A673 (cell line): ENCODE results near the gene ADPRS. TPM values are rescaled to one million over a fixed set of nuclear protein-coding genes. Genes with fewer than 3 reads are reported as not detected.

Source experiments
- BruUV-seq: library from RNA; stranded (reverse); fragments of 400-500 nt; replicated peaks from 2 replicates; lab custom pipeline; 2021; lab: Mats Ljungman, UMichigan
- CTCF ChIA-PET: fragments of 300-600 bp; sonication (Branson Sonifier 250); formaldehyde crosslinking; loops from one replicate; lab custom pipeline; 2022; ENCODE audit warnings: antibody characterized with exemption; lab: Charles Lee
- POLR2A ChIA-PET: fragments of 300-600 bp; sonication (Branson Sonifier 250); formaldehyde crosslinking; loops from one replicate; lab custom pipeline; 2022; ENCODE audit warnings: antibody characterized with exemption; ENCODE audit not compliant: low non-redundant PET; lab: Charles Lee
- DNase-seq: peaks from one replicate; pipeline ENCODE4 v3.0.0-alpha.2; 2015; ENCODE audit warnings: low spot score
- H3K27ac ChIP-seq: fragments of 200-600 bp; sonication (generic); 2 replicates; pipeline ENCODE4 v1.5.1; 2016; ENCODE audit warnings: mixed run types, low read depth, mild to moderate bottlenecking, mixed read lengths, antibody characterized with exemption, low read length; ENCODE audit not compliant: poor library complexity, severe bottlenecking
- H3K27me3 ChIP-seq: fragments of 200-600 bp; sonication (generic); replicated peaks from 2 replicates; pipeline ENCODE4 v1.6.1; 2017; ENCODE audit warnings: mixed run types, low read depth, mild to moderate bottlenecking, mixed read lengths, antibody characterized with exemption, low read length; ENCODE audit not compliant: insufficient read depth, poor library complexity
- H3K36me3 ChIP-seq: fragments of 200-600 bp; sonication (generic); 2 replicates; pipeline ENCODE4 v1.6.1; 2016; ENCODE audit warnings: mixed run types, mild to moderate bottlenecking, mixed read lengths, antibody characterized with exemption, low read length; ENCODE audit not compliant: insufficient read depth, poor library complexity, severe bottlenecking
- H3K4me1 ChIP-seq: fragments of 200-600 bp; sonication (generic); 2 replicates; pipeline ENCODE4 v1.6.1; 2017; ENCODE audit warnings: mixed run types, mild to moderate bottlenecking, mixed read lengths, antibody characterized with exemption, low read length; ENCODE audit not compliant: insufficient read depth, poor library complexity, severe bottlenecking
- H3K4me3 ChIP-seq: fragments of 200-600 bp; sonication (generic); 2 replicates; pipeline ENCODE4 v1.5.1; 2016; ENCODE audit warnings: low read depth, mixed run types, mild to moderate bottlenecking, mixed read lengths, low read length; ENCODE audit not compliant: poor library complexity, severe bottlenecking
- H3K9me3 ChIP-seq: fragments of 200-600 bp; sonication (generic); 2 replicates; pipeline ENCODE4 v1.6.1; 2016; ENCODE audit warnings: mixed run types, low read depth, mild to moderate bottlenecking, mixed read lengths, antibody characterized with exemption, low read length; ENCODE audit not compliant: poor library complexity, severe bottlenecking
- EZH2 ChIP-seq: fragments of 200-600 bp; sonication (generic); IDR thresholded peaks from 2 replicates; pipeline ENCODE4 v1.6.1; 2017; ENCODE audit warnings: borderline replicate concordance, low read depth, mild to moderate bottlenecking, mixed read lengths, antibody characterized with exemption, low read length; ENCODE audit not compliant: poor library complexity, severe bottlenecking
- intact Hi-C: fragments of 100-400 bp; cut with micrococcal nuclease; formaldehyde crosslinking; loops from one replicate; pipeline ENCODE4 v1.10.0; 2022; ENCODE audit not compliant: unreplicated experiment
- total RNA-seq: library from RNA; stranded (reverse); gene quantifications from 2 replicates; pipeline ENCODE4 v1.2.3, GENCODE V29; 2021
- TF ChIP-seq, protein P1 (sequence below): fragments of 300-800, 200-600 bp; sonication (generic); conservative IDR thresholded peaks from 2 replicates; pipeline ENCODE4 v1.5.1; 2017; ENCODE audit warnings: low read depth, mild to moderate bottlenecking, antibody characterized with exemption, low read length, moderate library complexity, mixed read lengths

Gene ADPRS
- total RNA-seq, 1 experiment from 2014 or later: 34.2 TPM

GRCh38 chr1:36067871-36068270 lies 20.8 kb upstream of the ADPRS start:
- Histone ChIP-seq H3K36me3 (no peaks in the 10 kb centered on the region), H3K27me3 (no peaks in the 10 kb centered on the region), H3K4me1 (no peaks in the 10 kb centered on the region), H3K9me3 (no peaks in the 10 kb centered on the region), H3K4me3 (no peak overlapping the region), H3K27ac (no peak overlapping the region)
- POLR2A ChIA-PET: no interaction called here
- no TSS peak for BruUV-seq
- CTCF ChIA-PET: no interaction called here
- intact Hi-C loops: no loop called here
- TF ChIP-seq EZH2: no peak
- TF ChIP-seq, protein P1, sequence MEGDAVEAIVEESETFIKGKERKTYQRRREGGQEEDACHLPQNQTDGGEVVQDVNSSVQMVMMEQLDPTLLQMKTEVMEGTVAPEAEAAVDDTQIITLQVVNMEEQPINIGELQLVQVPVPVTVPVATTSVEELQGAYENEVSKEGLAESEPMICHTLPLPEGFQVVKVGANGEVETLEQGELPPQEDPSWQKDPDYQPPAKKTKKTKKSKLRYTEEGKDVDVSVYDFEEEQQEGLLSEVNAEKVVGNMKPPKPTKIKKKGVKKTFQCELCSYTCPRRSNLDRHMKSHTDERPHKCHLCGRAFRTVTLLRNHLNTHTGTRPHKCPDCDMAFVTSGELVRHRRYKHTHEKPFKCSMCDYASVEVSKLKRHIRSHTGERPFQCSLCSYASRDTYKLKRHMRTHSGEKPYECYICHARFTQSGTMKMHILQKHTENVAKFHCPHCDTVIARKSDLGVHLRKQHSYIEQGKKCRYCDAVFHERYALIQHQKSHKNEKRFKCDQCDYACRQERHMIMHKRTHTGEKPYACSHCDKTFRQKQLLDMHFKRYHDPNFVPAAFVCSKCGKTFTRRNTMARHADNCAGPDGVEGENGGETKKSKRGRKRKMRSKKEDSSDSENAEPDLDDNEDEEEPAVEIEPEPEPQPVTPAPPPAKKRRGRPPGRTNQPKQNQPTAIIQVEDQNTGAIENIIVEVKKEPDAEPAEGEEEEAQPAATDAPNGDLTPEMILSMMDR: no peak
- no peak for DNase-seq

GRCh38 chr1:36068866-36069265 lies 19.8 kb upstream of the ADPRS start:
- CTCF ChIA-PET: no interaction called here
- H3K4me1 ChIP-seq: no peaks in the 10 kb centered on the region

GRCh38 chr1:36070349-36070748 lies 18.3 kb upstream of the ADPRS start:
- BruUV-seq: no TSS peak
- Histone ChIP-seq H3K4me3 (no peak overlapping the region), H3K4me1 (no peaks in the 10 kb centered on the region), H3K27me3 (no peaks in the 10 kb centered on the region), H3K27ac (no peak overlapping the region), H3K36me3 (no peaks in the 10 kb centered on the region), H3K9me3 (no peaks in the 10 kb centered on the region)
- ChIA-PET CTCF (no interaction called here), POLR2A (no interaction called here)
- TF ChIP-seq, protein P1: no peak
- no peak for TF ChIP-seq EZH2
- intact Hi-C loops: no loop called here
- DNase-seq: no peak

More at GRCh38 chr1:36068866-36069265, 19.8 kb upstream of the ADPRS start:
- Histone ChIP-seq H3K4me3 (no peak overlapping the region), H3K9me3 (no peaks in the 10 kb centered on the region), H3K36me3 (no peaks in the 10 kb centered on the region), H3K27ac (no peak overlapping the region), H3K27me3 (no peaks in the 10 kb centered on the region)
- intact Hi-C loops: no loop called here
- no TSS peak for BruUV-seq
- POLR2A ChIA-PET: no interaction called here
- DNase-seq: no peak
- TF ChIP-seq EZH2: no peak
- TF ChIP-seq, protein P1: no peak
